CD4-positive, alpha-beta T cell treated with Interleukin-4 for 1 hour (primary cell): Measurements from ENCODE around the gene SEMA4C.
"Not testable (repeated sequence)": the region's sequence is repeated elsewhere in the genome, so short reads cannot be mapped to it uniquely, and the experiment has no call there.

ENCODE experiments used
- DNase-seq, 2 donors: peaks; one replicate each; pipeline ENCODE4 v3.0.0-alpha.2; 2020 to 2022

The SEMA4C gene

GRCh38 chr2:96895746-96896651 is 26.1 kb upstream of the SEMA4C start:
- DNase-seq = no peak

GRCh38 chr2:96895032-96895745 is 25.3 kb upstream of the SEMA4C start:
- DNase-seq = no peak

- DNase-seq = no peak
These were observed 24.3 kb upstream of the SEMA4C start for GRCh38 chr2:96894151-96894531.

- no peak for DNase-seq
These were observed 23.6 kb upstream of the SEMA4C start for GRCh38 chr2:96893289-96894150.

- DNase-seq = no peak
These were observed 21.9 kb upstream of the SEMA4C start for GRCh38 chr2:96891591-96892333.

- DNase-seq = no peak
These were observed 21.0 kb upstream of the SEMA4C start for GRCh38 chr2:96890726-96891385.

- DNase-seq = no peak
These were observed 20.4 kb upstream of the SEMA4C start for GRCh38 chr2:96890252-96890651.

GRCh38 chr2:96889502-96889901 is 19.6 kb upstream of the SEMA4C start:
- DNase-seq = not testable (repeated sequence)

GRCh38 chr2:96888072-96889011 is 18.5 kb upstream of the SEMA4C start:
- no peak for DNase-seq

GRCh38 chr2:96887493-96888012 is 17.7 kb upstream of the SEMA4C start:
- no peak for DNase-seq

GRCh38 chr2:96885432-96886347 is 15.8 kb upstream of the SEMA4C start:
- DNase-seq = peak in 1 of 2 donors; percentile 58

GRCh38 chr2:96884299-96885094 is 14.6 kb upstream of the SEMA4C start:
- DNase-seq = no peak

- DNase-seq = no peak
These were observed 13.4 kb upstream of the SEMA4C start for GRCh38 chr2:96883306-96883705.

- DNase-seq = no peak
These were observed 13.0 kb upstream of the SEMA4C start for GRCh38 chr2:96882906-96883305.

GRCh38 chr2:96882230-96882629 is 12.3 kb upstream of the SEMA4C start:
- DNase-seq = no peak

GRCh38 chr2:96881349-96882195 is 11.7 kb upstream of the SEMA4C start:
- DNase-seq = no peak

- DNase-seq = no peak
These were observed 11.0 kb upstream of the SEMA4C start for GRCh38 chr2:96880891-96881273.
